Measurements from ENCODE around the gene FCSK. TPM values are rescaled to one million over a fixed set of nuclear protein-coding genes. Genes with fewer than 3 reads are reported as not detected.

The FCSK gene
- total and polyA plus RNA-seq, 2 of the 8 experiments (the other 6 are each of a cell fraction or from before 2014, with no cell fraction given), result 4.6 to 5.1 TPM

DNA sequence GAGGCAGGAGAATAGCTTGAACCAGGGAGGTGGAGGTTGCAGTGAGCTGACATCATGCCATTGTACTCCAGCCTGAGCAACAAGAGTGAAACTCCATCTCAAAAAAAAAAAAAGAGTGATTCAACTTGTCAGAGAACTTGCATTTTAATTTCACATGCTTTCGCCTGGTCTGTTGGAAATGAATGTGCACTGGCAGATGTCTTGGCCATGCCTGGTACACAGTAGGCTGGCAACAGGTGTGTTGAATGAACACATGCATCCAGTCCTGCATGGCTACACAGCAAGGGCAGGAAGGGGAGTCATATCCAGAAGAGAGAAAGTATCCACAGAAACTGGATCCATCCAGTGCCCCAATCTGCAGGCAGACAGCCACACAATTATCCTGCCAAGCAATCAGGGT is 57.4 kb downstream of the FCSK start:
- no peak overlapping the region for H3K4ac ChIP-seq (replicated peaks; ENCODE audit: insufficient read length, low read depth, low read length)
- H2BK15ac ChIP-seq (ENCODE audit: low read length), result no peak overlapping the region
- no peaks in the 10 kb centered on the region for H3K79me1 ChIP-seq (ENCODE audit: low read depth, low read length)
- H3K9ac ChIP-seq (replicated peaks in 1 of 4; ENCODE audit: extremely low read depth in 1 of 4, low read depth in 3 of 4, low read length in 3 of 4), result no peak overlapping the region
- H2BK12ac ChIP-seq (ENCODE audit: low read depth, low read length), result no peak overlapping the region
- no peak overlapping the region for H4K5ac ChIP-seq (ENCODE audit: insufficient read length, low read depth, low read length)
- peaks cover 0 to 2% of the 10 kb centered on the region in 2 experiments for H4K20me1 ChIP-seq (replicated peaks in 1 of 2; ENCODE audit: control insufficient read depth in 1 of 2, insufficient read depth in 2 of 2, low read length in 2 of 2)
- no peak overlapping the region for H3K14ac ChIP-seq (ENCODE audit: insufficient read length)
- H2BK5ac ChIP-seq (ENCODE audit: low read depth, low read length), result no peak overlapping the region
- DNase-seq (ENCODE audit: low read depth in 1 of 2, low spot score in 2 of 2), result no peak
- H3K4me1 ChIP-seq (replicated peaks in 1 of 4; ENCODE audit: control insufficient read depth in 3 of 4, insufficient read depth in 4 of 4, low read length in 3 of 4), result no peaks in the 10 kb centered on the region
- no peak overlapping the region for H2BK120ac ChIP-seq (replicated peaks; ENCODE audit: low read depth, low read length)
- H3K4me2 ChIP-seq (ENCODE audit: insufficient read depth in 1 of 2, low read depth in 2 of 2, low read length in 2 of 2), result no peak overlapping the region
- H3K18ac ChIP-seq (ENCODE audit: extremely low read depth, low read length), result no peak overlapping the region
- H3K9me3 ChIP-seq (ENCODE audit: insufficient read depth in 2 of 2, low read depth in 1 of 2, low read length in 1 of 2), result no peaks in the 10 kb centered on the region
- no peak overlapping the region for H2AK5ac ChIP-seq (ENCODE audit: low read depth, low read length)
- no peaks in the 10 kb centered on the region for H3K23me2 ChIP-seq (ENCODE audit: low read depth, low read length)
- H3K23ac ChIP-seq (ENCODE audit: insufficient read length), result no peak overlapping the region
- no peak overlapping the region for H3K4me3 ChIP-seq (ENCODE audit: extremely low read depth in 1 of 4, insufficient read depth in 2 of 4, low read depth in 3 of 4, low read length in 4 of 4)
- no peak for FAIRE-seq
- peaks cover 12 to 59% (median 27%) of the 10 kb centered on the region in 4 experiments; a peak in 7 of 8 replicates for H3K36me3 ChIP-seq (ENCODE audit: control insufficient read depth in 2 of 4, insufficient read depth in 4 of 4, low read length in 3 of 4)
- H3K56ac ChIP-seq (replicated peaks; ENCODE audit: insufficient read length, low read depth, low read length), result no peak overlapping the region
- H2AFZ ChIP-seq (ENCODE audit: low read length), result no peak overlapping the region
- no peak for TF ChIP-seq BCL11A (IDR thresholded peaks at IDR 0.05; ENCODE audit: low read depth in 2 of 2, low read length in 2 of 2)
- TF ChIP-seq TEAD4 (IDR thresholded peaks at IDR 0.05; ENCODE audit: low read depth, low read length), result no peak
- no peak for TF ChIP-seq GTF2F1 (IDR thresholded peaks at IDR 0.05; ENCODE audit: borderline replicate concordance, low read depth, low read length)
- TF ChIP-seq RBBP5 (IDR thresholded peaks at IDR 0.05; ENCODE audit: borderline replicate concordance, low read depth, low read length), result no peak
- TF ChIP-seq TCF12 (IDR thresholded peaks at IDR 0.05; ENCODE audit: low read depth, low read length), result no peak
- no peak for TF ChIP-seq KDM4A (IDR thresholded peaks at IDR 0.05; ENCODE audit: low read depth, low read length, severe bottlenecking)
- no peak for TF ChIP-seq BACH1 (IDR thresholded peaks at IDR 0.05; ENCODE audit: low read length)
- TF ChIP-seq, protein P1, sequence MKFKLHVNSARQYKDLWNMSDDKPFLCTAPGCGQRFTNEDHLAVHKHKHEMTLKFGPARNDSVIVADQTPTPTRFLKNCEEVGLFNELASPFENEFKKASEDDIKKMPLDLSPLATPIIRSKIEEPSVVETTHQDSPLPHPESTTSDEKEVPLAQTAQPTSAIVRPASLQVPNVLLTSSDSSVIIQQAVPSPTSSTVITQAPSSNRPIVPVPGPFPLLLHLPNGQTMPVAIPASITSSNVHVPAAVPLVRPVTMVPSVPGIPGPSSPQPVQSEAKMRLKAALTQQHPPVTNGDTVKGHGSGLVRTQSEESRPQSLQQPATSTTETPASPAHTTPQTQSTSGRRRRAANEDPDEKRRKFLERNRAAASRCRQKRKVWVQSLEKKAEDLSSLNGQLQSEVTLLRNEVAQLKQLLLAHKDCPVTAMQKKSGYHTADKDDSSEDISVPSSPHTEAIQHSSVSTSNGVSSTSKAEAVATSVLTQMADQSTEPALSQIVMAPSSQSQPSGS (IDR thresholded peaks at IDR 0.05; ENCODE audit: low read length), result no peak
- H4K91ac ChIP-seq (replicated peaks; ENCODE audit: insufficient read length, low read length), result no peak overlapping the region
- no peak overlapping the region for H4K8ac ChIP-seq (ENCODE audit: extremely low read depth, insufficient read depth, low read length)
- H3K27ac ChIP-seq (ENCODE audit: low read depth, low read length), result no peak overlapping the region
- WGBS, 2 experiments (ENCODE audit: extremely low coverage in 1 of 2, insufficient coverage in 1 of 2, insufficient read length in 1 of 2, insufficient replicate concordance in 2 of 2, low coverage in 1 of 2, low lambda C conversion rate in 2 of 2, missing lambda C conversion rate in 1 of 2), result 80% methylated on average over 1 of the region's 1 CpG; no CpG with 5 or more reads in 1 of the 2 experiments
- H2BK20ac ChIP-seq (ENCODE audit: low read length), result no peak overlapping the region
- H3K79me2 ChIP-seq (ENCODE audit: control insufficient read depth in 1 of 2, insufficient read depth in 2 of 2, low read length in 2 of 2), result no peaks in the 10 kb centered on the region
- POLR2A ChIA-PET (ENCODE audit: partially characterized antibody), result interaction anchor here (5.6 kb wide), 1 partner anchor 10 kb away, joined by 27 read pairs; the partner anchor contains the start of genes COG4 and SF3B3
- CTCF ChIA-PET (ENCODE audit: partially characterized antibody), result no interaction called here
- no peaks in the 10 kb centered on the region for H3K27me3 ChIP-seq (replicated peaks in 1 of 4; ENCODE audit: control insufficient read depth in 3 of 4, extremely low read depth in 1 of 4, insufficient read depth in 3 of 4, low read length in 3 of 4)
